GM12891 (cell line): Measurements from ENCODE around the gene TMEM87B.

Source experiments
- POLR2A ChIP-seq: IDR thresholded peaks from 2 replicates; pipeline ENCODE4 v1.6.1; 2011; ENCODE audit warnings: low read depth, low read length, control low read depth
- POLR2AphosphoS5 ChIP-seq: IDR thresholded peaks from 2 replicates; pipeline ENCODE4 v1.6.1; 2011; ENCODE audit warnings: low read depth, low read length, control low read depth
- SPI1 ChIP-seq: IDR thresholded peaks from 2 replicates; pipeline ENCODE4 v1.6.1; 2011; ENCODE audit warnings: low read depth, low read length, control low read depth
- TAF1 ChIP-seq: IDR thresholded peaks from 2 replicates; pipeline ENCODE4 v1.6.1; 2011; ENCODE audit warnings: low read depth, low read length, control low read depth

- TF ChIP-seq TAF1 (no peak), POLR2A (no peak), POLR2AphosphoS5 (no peak), SPI1 (no peak)
These were observed 25.9 kb upstream of the TMEM87B start for GRCh38 chr2:112029164-112029563.
